ENCODE data around the gene NLGN4X. TPM values are rescaled to one million over a fixed set of nuclear protein-coding genes. Genes with fewer than 3 reads are reported as not detected.

The NLGN4X gene
- total RNA-seq, 1 donor from 2014 or later, result not detected

DNA sequence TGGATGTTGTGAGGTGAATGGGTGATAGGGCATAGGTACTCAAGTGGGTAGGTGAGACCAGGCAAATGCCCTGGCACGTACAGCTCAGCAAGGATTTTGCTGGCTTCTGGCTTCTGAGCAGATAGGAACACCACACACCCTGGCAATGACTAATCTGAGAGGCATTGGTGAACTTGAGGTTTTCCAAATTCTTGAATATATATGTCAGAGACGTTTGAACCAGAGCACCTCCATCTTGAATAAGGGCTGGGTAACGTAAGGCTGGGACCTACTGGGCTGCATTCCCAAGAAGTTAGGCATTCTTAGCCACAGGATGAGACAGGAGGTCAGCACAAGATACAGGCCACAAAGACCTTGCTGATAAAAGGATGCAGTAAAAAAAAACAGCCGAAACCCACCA, 204.5 kb downstream of the NLGN4X start:
- Mint-ChIP-seq H3K4me3 (ENCODE audit: unreplicated experiment) (no peak overlapping the region), H3K27me3 (ENCODE audit: unreplicated experiment) (no peaks in the 10 kb centered on the region), H3K27ac (ENCODE audit: unreplicated experiment) (no peak overlapping the region), H3K9me3 (ENCODE audit: unreplicated experiment) (peaks cover 3% of the 10 kb centered on the region), H3K4me1 (ENCODE audit: unreplicated experiment) (no peaks in the 10 kb centered on the region), H3K36me3 (ENCODE audit: unreplicated experiment) (no peaks in the 10 kb centered on the region)
- TF ChIP-seq CTCF (IDR thresholded peaks at IDR 0.05), result no peak
- no peak for DNase-seq (ENCODE audit: extremely low spot score, unreplicated experiment)

- no peaks in the 10 kb centered on the region for H3K27me3 Mint-ChIP-seq (ENCODE audit: unreplicated experiment)
- H3K36me3 Mint-ChIP-seq (ENCODE audit: unreplicated experiment), result no peaks in the 10 kb centered on the region
- no peak for DNase-seq (ENCODE audit: extremely low spot score, unreplicated experiment)
- H3K9me3 Mint-ChIP-seq (ENCODE audit: unreplicated experiment), result peaks cover 3% of the 10 kb centered on the region
- TF ChIP-seq CTCF (IDR thresholded peaks at IDR 0.05), result peak; percentile 62
- no peak overlapping the region for H3K27ac Mint-ChIP-seq (ENCODE audit: unreplicated experiment)
- no peaks in the 10 kb centered on the region for H3K4me1 Mint-ChIP-seq (ENCODE audit: unreplicated experiment)
- H3K4me3 Mint-ChIP-seq (ENCODE audit: unreplicated experiment), result no peak overlapping the region
These were observed 207.2 kb downstream of the NLGN4X start for GRCh38 chrX:6021316-6022091.

DNA sequence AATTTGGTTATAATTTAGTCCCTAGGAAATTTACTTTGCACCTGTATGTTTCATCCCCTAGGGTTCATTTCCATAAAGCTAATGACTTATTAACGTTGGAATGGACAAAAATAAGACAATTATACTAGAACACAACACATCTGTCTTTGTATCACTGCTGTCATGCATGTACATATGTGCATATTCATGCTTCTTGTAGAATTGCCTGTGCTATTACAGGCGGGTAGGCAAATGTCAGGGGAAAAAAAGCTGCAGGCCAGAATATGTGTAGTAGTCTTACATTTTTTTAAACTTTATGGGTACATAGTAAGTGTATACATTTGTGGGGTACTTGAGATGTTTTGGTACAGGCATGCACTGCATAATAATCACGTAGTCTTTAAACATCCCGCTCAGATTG, 209.6 kb downstream of the NLGN4X start:
- peaks cover 7% of the 10 kb centered on the region for H3K9me3 Mint-ChIP-seq (ENCODE audit: unreplicated experiment)
- H3K36me3 Mint-ChIP-seq (ENCODE audit: unreplicated experiment), result no peaks in the 10 kb centered on the region
- TF ChIP-seq CTCF (IDR thresholded peaks at IDR 0.05), result no peak
- no peak overlapping the region for H3K4me3 Mint-ChIP-seq (ENCODE audit: unreplicated experiment)
- H3K4me1 Mint-ChIP-seq (ENCODE audit: unreplicated experiment), result no peaks in the 10 kb centered on the region
- no peak for DNase-seq (ENCODE audit: extremely low spot score, unreplicated experiment)
- H3K27me3 Mint-ChIP-seq (ENCODE audit: unreplicated experiment), result no peaks in the 10 kb centered on the region
- H3K27ac Mint-ChIP-seq (ENCODE audit: unreplicated experiment), result no peak overlapping the region

DNA sequence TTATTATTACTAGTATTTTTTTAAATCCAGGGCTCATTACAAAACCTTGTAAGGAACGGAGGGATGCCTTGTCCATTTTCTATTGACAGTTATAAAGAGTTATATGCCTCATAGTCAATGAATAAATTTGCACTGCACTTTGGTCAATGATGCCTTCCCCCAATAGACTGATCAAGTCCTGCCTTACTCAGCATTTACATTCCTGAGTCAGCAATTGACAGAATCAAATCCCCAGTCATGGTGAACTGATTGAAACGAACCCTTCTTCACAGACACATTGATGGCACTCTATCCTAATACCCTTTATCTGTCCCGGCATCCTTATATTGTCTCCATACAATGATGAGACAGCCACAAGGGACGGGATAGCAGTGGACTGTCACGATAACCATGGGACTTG, 213.2 kb downstream of the NLGN4X start:
- no peaks in the 10 kb centered on the region for H3K4me1 Mint-ChIP-seq (ENCODE audit: unreplicated experiment)
- no peak for TF ChIP-seq CTCF (IDR thresholded peaks at IDR 0.05)
- no peak for DNase-seq (ENCODE audit: extremely low spot score, unreplicated experiment)
- no peaks in the 10 kb centered on the region for H3K27me3 Mint-ChIP-seq (ENCODE audit: unreplicated experiment)
- no peak overlapping the region for H3K27ac Mint-ChIP-seq (ENCODE audit: unreplicated experiment)
- H3K9me3 Mint-ChIP-seq (ENCODE audit: unreplicated experiment), result peaks cover 15% of the 10 kb centered on the region
- no peak overlapping the region for H3K4me3 Mint-ChIP-seq (ENCODE audit: unreplicated experiment)
- H3K36me3 Mint-ChIP-seq (ENCODE audit: unreplicated experiment), result no peaks in the 10 kb centered on the region

- H3K36me3 Mint-ChIP-seq (ENCODE audit: unreplicated experiment), result no peaks in the 10 kb centered on the region
- no peak overlapping the region for H3K27ac Mint-ChIP-seq (ENCODE audit: unreplicated experiment)
- no peak overlapping the region for H3K4me3 Mint-ChIP-seq (ENCODE audit: unreplicated experiment)
- H3K4me1 Mint-ChIP-seq (ENCODE audit: unreplicated experiment), result no peaks in the 10 kb centered on the region
- TF ChIP-seq CTCF (IDR thresholded peaks at IDR 0.05), result no peak
- no peaks in the 10 kb centered on the region for H3K27me3 Mint-ChIP-seq (ENCODE audit: unreplicated experiment)
- DNase-seq (ENCODE audit: extremely low spot score, unreplicated experiment), result no peak
- H3K9me3 Mint-ChIP-seq (ENCODE audit: unreplicated experiment), result peaks cover 31% of the 10 kb centered on the region
These were observed 216.3 kb downstream of the NLGN4X start for GRCh38 chrX:6012357-6012756.
